Vagina (tissue), 2 donors: ENCODE measurements around the gene AHDC1. TPM values are rescaled to one million over a fixed set of nuclear protein-coding genes. Genes with fewer than 3 reads are reported as not detected.

Source experiments
- DNase-seq, 2 donors: peaks; one replicate each; pipeline ENCODE4 v3.0.0-alpha.2; 2017; ENCODE audit errors: extremely low spot score in 2 of 2
- H3K27ac ChIP-seq: fragments of 200-600 bp; sonication (generic); one replicate; pipeline ENCODE4 v1.5.1; 2019
- H3K27me3 ChIP-seq: fragments of 200-600 bp; sonication (generic); one replicate; pipeline ENCODE4 v1.5.1; 2019
- H3K36me3 ChIP-seq, 2 donors: fragments of 200-600 bp; sonication (generic); one replicate each; pipeline ENCODE4 v1.5.1; 2017 to 2019
- H3K4me1 ChIP-seq: fragments of 200-600 bp; sonication (generic); one replicate; pipeline ENCODE4 v1.5.1; 2019
- H3K4me3 ChIP-seq, 2 donors: fragments of 200-600 bp; sonication (generic); 1 replicate in 1 of 2; 2 replicates in 1 of 2; pipeline ENCODE4 v1.5.1; 2016 to 2019
- H3K9me3 ChIP-seq: fragments of 200-600 bp; sonication (generic); one replicate; pipeline ENCODE4 v1.5.1; 2019
- CTCF ChIP-seq, 3 experiments: fragments of 450-650 bp in 2 of 3; fragments of 200-600 bp in 1 of 3; sonication (generic) in 1 of 3; IDR thresholded peaks; one replicate each; pipeline ENCODE4 v1.5.1; 2017 to 2019; ENCODE audit warnings: antibody characterized with exemption in 3 of 3, mild to moderate bottlenecking in 2 of 3, moderate library complexity in 2 of 3
- POLR2A ChIP-seq, 2 donors: fragments of 450-650 bp; IDR thresholded peaks; one replicate each; pipeline ENCODE4 v1.6.1; 2017; ENCODE audit warnings: antibody characterized with exemption in 2 of 2, mild to moderate bottlenecking in 2 of 2, moderate library complexity in 2 of 2
- POLR2AphosphoS5 ChIP-seq, 2 donors: sonication (generic); formaldehyde crosslinking; IDR thresholded peaks; one replicate each; pipeline ENCODE4 v1.9.0; 2017; ENCODE audit warnings: antibody characterized with exemption in 2 of 2, mild to moderate bottlenecking in 2 of 2, low read depth in 1 of 2; ENCODE audit not compliant: insufficient read depth in 1 of 2
- intact Hi-C: fragments of 100-400 bp; cut with DNase I; formaldehyde crosslinking; loops from one replicate; pipeline ENCODE4 v1.15.1; 2023
- total RNA-seq: library from RNA; depleted of rRNA; stranded (reverse); fragments of >200 nt; gene quantifications from one replicate; pipeline ENCODE4 v1.2.3, GENCODE V29; 2016

AHDC1 gene
- total RNA-seq, 1 donor from 2014 or later: 62.4 TPM

GRCh38 chr1:27547220-27548116 is 56.5 kb downstream of the AHDC1 start:
- DNase-seq: no peak
- Histone ChIP-seq H3K4me3 (no peak overlapping the region), H3K27me3 (no peaks in the 10 kb centered on the region), H3K36me3 (peaks cover 0 to 57% of the 10 kb centered on the region in 2 donors), H3K27ac (peak overlapping the region; percentile 99), H3K4me1 (peaks cover 51% of the 10 kb centered on the region), H3K9me3 (no peaks in the 10 kb centered on the region)
- TF ChIP-seq POLR2AphosphoS5 (IDR thresholded peaks at IDR 0.05; ENCODE audit: insufficient read depth in 1 of 2, low read depth in 1 of 2) (no peak), CTCF (IDR thresholded peaks at IDR 0.05) (no peak), POLR2A (IDR thresholded peaks at IDR 0.05) (no peak)
- intact Hi-C loops: no loop called here

- Histone ChIP-seq H3K4me1 (peaks cover 67% of the 10 kb centered on the region), H3K9me3 (no peaks in the 10 kb centered on the region), H3K4me3 (no peak overlapping the region), H3K27me3 (no peaks in the 10 kb centered on the region), H3K36me3 (peaks cover 0 to 44% of the 10 kb centered on the region in 2 donors), H3K27ac (peak overlapping the region; percentile 99)
- DNase-seq: no peak
- intact Hi-C loops: no loop called here
- TF ChIP-seq CTCF (IDR thresholded peaks at IDR 0.05): no peak
- TF ChIP-seq POLR2AphosphoS5 (IDR thresholded peaks at IDR 0.05; ENCODE audit: insufficient read depth in 1 of 2, low read depth in 1 of 2): no peak
- TF ChIP-seq POLR2A (IDR thresholded peaks at IDR 0.05): no peak
Measured at GRCh38 chr1:27545876-27546275, 58.1 kb downstream of the AHDC1 start.

GRCh38 chr1:27545271-27545670 is 58.7 kb downstream of the AHDC1 start:
- peaks cover 73% of the 10 kb centered on the region for H3K4me1 ChIP-seq
- H3K36me3 ChIP-seq: peaks cover 0 to 38% of the 10 kb centered on the region in 2 donors

DNA sequence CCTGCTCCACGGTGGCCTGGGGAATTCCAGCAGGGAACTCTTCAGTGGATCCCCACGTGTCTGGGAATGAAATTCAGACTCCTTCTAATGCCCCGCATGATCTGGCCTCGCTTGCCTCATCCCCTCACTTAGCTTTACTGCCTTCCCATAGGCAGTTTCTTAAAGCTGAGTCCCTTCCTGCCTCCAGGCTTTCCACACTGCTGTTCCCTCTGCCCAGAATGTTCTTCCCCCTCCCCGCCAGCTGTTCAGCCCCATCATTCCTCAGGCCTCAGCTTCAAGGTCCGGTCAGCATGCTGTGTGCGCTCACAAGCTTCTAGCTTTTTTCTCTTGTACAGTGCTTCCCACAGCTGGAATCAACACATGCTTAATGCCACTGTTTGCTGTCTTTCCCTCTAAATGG is 59.1 kb downstream of the AHDC1 start:
- Histone ChIP-seq H3K27ac (peak overlapping the region; percentile 99), H3K9me3 (no peaks in the 10 kb centered on the region), H3K4me1 (peaks cover 77% of the 10 kb centered on the region), H3K4me3 (no peak overlapping the region), H3K27me3 (no peaks in the 10 kb centered on the region), H3K36me3 (peaks cover 0 to 33% of the 10 kb centered on the region in 2 donors)
- TF ChIP-seq POLR2A (IDR thresholded peaks at IDR 0.05) (no peak), POLR2AphosphoS5 (IDR thresholded peaks at IDR 0.05; ENCODE audit: insufficient read depth in 1 of 2, low read depth in 1 of 2) (no peak), CTCF (IDR thresholded peaks at IDR 0.05) (no peak)
- no peak for DNase-seq
- intact Hi-C loops: no loop called here

More at GRCh38 chr1:27545271-27545670, 58.7 kb downstream of the AHDC1 start:
- Histone ChIP-seq H3K27me3 (no peaks in the 10 kb centered on the region), H3K4me3 (no peak overlapping the region), H3K9me3 (no peaks in the 10 kb centered on the region), H3K27ac (peak overlapping the region; percentile 99)
- no peak for DNase-seq
- intact Hi-C loops: no loop called here
- TF ChIP-seq POLR2A (IDR thresholded peaks at IDR 0.05) (no peak), CTCF (IDR thresholded peaks at IDR 0.05) (no peak), POLR2AphosphoS5 (IDR thresholded peaks at IDR 0.05; ENCODE audit: insufficient read depth in 1 of 2, low read depth in 1 of 2) (peak; percentile 29 to 56)

- Histone ChIP-seq H3K27ac (peak overlapping the region; percentile 99), H3K9me3 (no peaks in the 10 kb centered on the region), H3K4me3 (no peak overlapping the region), H3K27me3 (no peaks in the 10 kb centered on the region), H3K4me1 (peaks cover 91% of the 10 kb centered on the region), H3K36me3 (peaks cover 0 to 19% of the 10 kb centered on the region in 2 donors)
- intact Hi-C loops: no loop called here
- DNase-seq: no peak
- TF ChIP-seq POLR2A (IDR thresholded peaks at IDR 0.05) (no peak), CTCF (IDR thresholded peaks at IDR 0.05) (no peak), POLR2AphosphoS5 (IDR thresholded peaks at IDR 0.05; ENCODE audit: insufficient read depth in 1 of 2, low read depth in 1 of 2) (no peak)
Measured at GRCh38 chr1:27543284-27543683, 60.7 kb downstream of the AHDC1 start.
